ENCODE results near the gene RSPO4. TPM values are rescaled to one million over a fixed set of nuclear protein-coding genes. Genes with fewer than 3 reads are reported as not detected.
"Not testable (repeated sequence)": the region's sequence is repeated elsewhere in the genome, so short reads cannot be mapped to it uniquely, and the experiment has no call there.

The RSPO4 gene
- total RNA-seq, 1 experiment from 2014 or later = not detected

DNA sequence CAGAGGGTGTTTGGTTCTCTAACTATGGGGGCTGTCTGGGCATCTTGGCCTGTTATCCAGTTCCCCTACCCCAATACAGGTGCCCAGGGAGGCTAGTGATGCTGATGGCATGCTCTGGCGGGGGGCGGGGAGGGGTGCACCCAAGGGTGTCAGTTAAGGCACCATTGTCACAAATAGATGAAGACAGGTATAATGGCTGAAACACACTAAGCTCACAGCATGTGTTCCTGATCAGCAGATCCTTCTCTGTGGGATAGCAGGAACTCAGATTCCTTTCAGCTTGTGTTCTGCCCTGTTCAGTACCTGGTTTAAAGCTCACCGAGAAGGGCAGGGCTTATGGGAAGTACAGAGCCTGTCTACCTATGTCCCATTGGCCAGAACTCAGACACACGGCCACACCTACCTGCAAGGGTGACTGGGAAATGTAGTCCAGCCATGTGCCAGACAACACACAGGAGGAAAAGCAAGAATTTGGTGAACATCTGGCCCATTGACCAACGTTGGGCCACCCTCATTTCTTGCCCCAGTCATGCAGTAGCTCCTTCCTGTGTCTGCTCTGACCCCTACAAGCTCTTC is 3.4 kb upstream of the RSPO4 start:
- DNase-seq (ENCODE audit: extremely low read depth, low read depth) = peak; percentile 12

GRCh38 chr20:1003920-1004697 is 2.0 kb upstream of the RSPO4 start:
- no peak for DNase-seq (ENCODE audit: extremely low read depth, low read depth)

GRCh38 chr20:1002682-1003561 is 811 bp upstream of the RSPO4 start:
- DNase-seq (ENCODE audit: extremely low read depth, low read depth) = no peak

DNA sequence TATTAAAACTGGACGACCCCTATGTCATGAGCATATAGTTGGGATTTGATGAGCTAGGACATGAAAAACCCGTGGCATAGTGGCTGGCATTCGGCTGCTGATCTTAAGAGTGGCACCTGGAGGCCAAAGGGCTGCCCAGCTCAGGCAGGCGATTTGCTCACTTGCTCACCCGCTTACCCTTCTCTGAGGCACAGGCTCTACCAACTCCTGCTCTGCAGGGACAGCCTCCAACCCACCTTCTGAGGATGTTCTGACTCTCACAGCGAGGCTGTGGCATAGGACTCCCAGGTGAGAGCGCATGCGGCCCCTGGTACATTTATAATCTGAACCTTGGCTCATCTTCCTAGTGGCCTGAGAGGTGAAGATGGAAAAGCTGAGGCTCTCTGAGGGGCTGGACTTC is 995 bp downstream of the RSPO4 start:
- no peak for DNase-seq (ENCODE audit: extremely low read depth, low read depth)

- no peak for DNase-seq (ENCODE audit: extremely low read depth, low read depth)
Observed at GRCh38 chr20:998231-998830, 3.8 kb downstream of the RSPO4 start.

GRCh38 chr20:997486-997885 is 4.6 kb downstream of the RSPO4 start:
- no peak for DNase-seq (ENCODE audit: extremely low read depth, low read depth)

DNA sequence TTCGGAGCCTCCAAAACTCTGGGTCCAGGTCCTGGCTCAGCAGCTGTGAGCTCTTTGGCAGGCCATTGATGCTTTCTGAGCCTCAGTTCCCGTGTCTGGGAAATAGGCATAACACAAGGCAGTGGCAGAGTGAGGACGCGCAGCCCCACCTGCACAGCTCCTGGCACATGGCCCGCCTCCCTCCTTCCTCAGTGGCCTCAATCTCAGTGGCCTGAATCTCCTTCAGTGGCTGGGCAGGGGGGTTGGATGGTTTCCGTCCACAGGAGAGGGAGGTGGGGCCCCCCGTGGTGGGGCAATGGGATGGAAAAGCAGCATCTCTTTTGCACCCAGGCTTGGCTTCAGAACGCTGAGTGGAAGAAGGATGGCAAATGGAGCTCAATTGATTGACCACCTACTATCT is 5.1 kb downstream of the RSPO4 start:
- DNase-seq (ENCODE audit: extremely low read depth, low read depth) = no peak

- DNase-seq (ENCODE audit: extremely low read depth, low read depth) = no peak
Observed at GRCh38 chr20:995170-995569, 6.9 kb downstream of the RSPO4 start.

DNA sequence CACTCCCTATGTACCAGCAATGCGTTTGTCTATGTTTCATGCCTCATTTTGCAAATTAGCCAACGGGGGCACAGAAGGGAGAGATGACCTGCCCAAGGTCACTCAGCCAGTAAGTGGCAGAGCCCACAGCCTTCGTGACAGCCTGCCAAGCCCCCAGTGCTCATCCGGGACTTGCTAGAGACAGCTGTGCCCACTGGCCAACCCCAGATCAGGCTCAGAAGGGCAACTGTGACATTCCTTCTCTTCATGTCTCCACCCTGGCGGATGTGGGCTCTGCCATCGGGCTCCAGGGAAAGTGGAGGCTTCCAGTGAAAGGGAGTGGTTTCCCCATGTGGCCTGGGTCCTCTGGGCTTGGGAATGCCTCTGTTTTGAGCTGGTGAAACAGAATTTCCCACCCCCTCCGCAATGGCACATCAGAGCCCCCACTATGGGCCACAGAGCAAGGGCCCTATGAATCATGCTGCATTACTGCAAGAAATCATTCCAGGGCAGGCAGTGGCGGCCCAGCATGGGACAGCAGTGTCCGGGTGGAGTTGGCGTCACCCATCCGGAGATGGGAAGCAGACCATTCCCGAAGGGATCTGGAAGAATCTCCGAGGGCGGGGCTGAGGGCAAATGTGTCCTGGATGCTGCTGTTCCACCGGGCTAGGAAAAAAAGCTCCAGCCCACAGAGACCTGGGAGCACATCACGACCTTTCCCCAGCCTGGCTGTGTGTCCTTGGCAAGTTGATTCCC is 9.1 kb downstream of the RSPO4 start:
- DNase-seq (ENCODE audit: extremely low read depth, low read depth) = no peak

DNA sequence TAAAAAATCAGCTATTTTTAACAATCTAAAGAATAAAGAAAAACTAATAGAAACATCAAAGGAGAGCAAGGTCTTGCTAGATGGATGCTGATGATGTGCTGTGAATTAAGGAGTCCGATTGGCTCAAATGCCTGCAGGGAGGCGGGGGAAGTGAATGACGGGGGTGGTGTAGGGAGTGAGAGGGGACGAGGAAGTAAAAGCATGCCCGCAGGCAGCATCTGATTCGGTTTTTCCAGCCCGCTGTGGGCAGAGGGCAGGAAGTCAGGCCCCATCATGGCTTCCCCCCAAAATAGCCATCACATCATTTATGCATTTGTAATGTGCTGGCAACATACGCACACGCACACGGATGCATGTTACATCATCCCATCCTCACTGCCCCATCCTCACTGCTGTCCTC is 10.3 kb downstream of the RSPO4 start:
- DNase-seq (ENCODE audit: extremely low read depth, low read depth) = no peak

GRCh38 chr20:990293-990959 is 11.7 kb downstream of the RSPO4 start:
- no peak for DNase-seq (ENCODE audit: extremely low read depth, low read depth)

- DNase-seq (ENCODE audit: extremely low read depth, low read depth) = no peak
Observed at GRCh38 chr20:988272-988671, 13.8 kb downstream of the RSPO4 start.

DNA sequence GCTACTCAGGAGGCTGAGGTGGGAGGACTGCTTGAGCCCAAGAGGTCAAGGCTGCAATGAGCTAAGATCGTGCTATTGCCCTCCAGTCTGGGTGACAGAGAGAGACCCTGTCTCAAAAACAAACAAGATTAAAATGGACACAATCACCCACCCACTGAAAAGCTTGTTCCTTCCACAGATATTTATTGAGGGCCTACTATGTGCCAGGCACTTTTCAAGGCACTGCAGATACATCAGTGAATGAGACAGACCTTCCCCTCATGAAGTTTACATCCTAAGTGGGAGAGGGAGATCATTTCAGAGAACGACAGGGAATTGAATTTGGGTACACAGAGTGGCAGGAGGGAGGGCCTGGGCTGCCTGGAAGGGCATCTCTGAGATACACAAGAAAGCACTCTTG is 14.4 kb downstream of the RSPO4 start:
- DNase-seq (ENCODE audit: extremely low read depth, low read depth) = no peak

- no peak for DNase-seq (ENCODE audit: extremely low read depth, low read depth)
Observed at GRCh38 chr20:986733-987355, 15.3 kb downstream of the RSPO4 start.

DNA sequence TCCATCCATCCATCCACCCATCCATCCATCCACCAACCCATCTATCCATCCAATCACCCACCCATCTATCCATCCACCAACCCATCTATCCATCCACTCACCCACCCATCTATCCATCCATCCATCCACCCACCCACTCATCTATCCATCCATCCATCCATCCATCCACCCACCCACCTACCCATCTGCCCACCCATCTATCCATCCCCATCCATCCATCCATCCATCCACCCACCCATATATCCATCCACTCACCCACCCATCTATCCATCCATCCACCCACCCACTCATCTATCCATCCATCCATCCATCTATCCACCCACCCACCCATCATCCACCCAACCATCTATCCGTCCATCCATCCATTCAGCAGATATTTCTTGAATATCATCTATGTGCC is 17.1 kb downstream of the RSPO4 start:
- not testable (repeated sequence) for DNase-seq (ENCODE audit: extremely low read depth, low read depth)

DNA sequence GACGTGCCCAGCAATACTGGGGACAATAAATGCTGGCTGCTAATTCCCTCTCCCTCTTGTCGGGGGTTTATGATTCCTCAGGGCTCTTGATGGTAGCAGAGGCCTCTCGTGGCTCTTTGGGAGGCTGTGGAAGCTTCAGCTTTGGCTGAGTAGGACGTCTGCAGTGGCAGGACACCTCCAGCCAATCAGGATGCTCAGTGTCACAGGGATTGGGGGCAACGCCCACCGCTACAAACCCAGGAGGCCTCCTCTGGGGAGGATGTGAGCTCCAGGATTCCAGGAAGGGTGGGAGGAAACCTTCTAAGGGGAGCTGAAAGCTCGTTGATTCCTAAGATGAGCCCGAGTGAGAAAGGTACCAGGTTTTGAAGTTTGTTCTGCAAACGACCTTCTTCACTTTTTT is 19.4 kb downstream of the RSPO4 start:
- DNase-seq (ENCODE audit: extremely low read depth, low read depth) = no peak

DNA sequence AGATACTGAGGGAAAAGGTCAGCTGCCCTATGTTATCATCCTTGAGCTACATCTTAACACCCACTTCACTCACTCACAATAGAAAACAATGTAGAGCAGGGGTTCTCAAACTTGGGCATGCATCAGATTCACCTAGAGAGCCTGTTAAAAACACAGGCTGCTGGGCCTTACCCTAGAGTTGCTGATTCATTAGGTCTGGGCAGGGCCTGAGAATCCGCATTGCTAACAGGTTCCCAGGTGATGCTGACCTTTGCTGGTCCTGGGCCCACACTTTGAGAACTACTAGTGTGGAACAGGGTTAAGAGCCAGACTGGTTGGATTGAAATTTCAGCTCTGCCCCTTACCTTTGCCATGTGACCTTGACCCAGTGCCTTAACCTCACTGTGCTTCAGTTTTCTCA is 25.1 kb downstream of the RSPO4 start:
- DNase-seq (ENCODE audit: extremely low read depth, low read depth) = no peak

GRCh38 chr20:976033-976432 is 26.1 kb downstream of the RSPO4 start:
- no peak for DNase-seq (ENCODE audit: extremely low read depth, low read depth)

DNA sequence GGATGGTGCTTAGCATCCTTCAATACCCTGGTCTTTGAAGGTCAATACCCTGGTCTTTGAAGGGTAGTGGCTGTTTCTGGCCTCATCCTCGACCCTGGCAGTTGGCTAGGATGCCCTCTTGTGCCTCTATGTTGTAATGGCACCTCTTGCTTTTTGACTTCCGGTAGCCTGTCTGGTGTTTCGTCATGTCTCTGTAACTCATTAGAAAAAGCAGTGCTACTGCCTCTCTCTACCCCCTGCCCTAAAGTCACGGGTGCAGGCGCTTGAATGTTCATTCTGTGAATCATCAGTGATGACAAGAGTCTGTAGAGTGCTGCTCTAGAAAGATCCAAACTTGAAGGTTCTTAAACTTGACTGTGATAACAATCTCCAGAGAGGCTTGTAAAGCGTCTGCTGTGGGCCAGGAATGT is 28.3 kb downstream of the RSPO4 start:
- DNase-seq (ENCODE audit: extremely low read depth, low read depth) = peak; percentile 35

- DNase-seq (ENCODE audit: extremely low read depth, low read depth) = no peak
Observed at GRCh38 chr20:972256-972655, 29.9 kb downstream of the RSPO4 start.

Measured in NCI-H460 (cell line).